ENCODE data around the gene ALDH3A1. TPM values are rescaled to one million over a fixed set of nuclear protein-coding genes. Genes with fewer than 3 reads are reported as not detected.

The ALDH3A1 gene
- total and polyA plus RNA-seq, 2 donors (not counting 3 experiments of a cell fraction or from before 2014, with no cell fraction given), result 0.11 to 1.2 TPM

DNA sequence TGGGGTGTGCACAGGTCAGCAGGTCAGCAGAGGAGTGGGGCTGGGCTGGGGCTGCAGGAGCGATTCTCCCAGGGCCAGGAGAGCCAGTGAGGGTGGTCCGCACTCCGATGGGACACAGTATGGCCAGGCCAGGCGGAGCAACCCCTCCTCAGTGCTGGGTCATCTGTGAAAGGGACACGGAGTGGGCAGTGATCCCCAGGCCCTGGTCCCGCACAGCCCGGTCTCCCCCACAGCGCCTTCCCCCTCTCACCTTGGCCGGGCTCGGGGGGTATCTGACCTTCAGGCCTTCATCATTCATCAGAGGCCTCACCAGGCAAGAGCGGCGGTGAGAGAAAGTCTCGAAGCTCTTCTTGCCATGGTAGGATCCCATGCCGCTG is 10.0 kb downstream of the ALDH3A1 start:
- dilution Hi-C loops (cut with MboI; ENCODE audit: extremely low pct_ligation_motif_present, low sequenced_read_pairs) (no loop called here), intact Hi-C loops (cut with micrococcal nuclease) (no loop called here)
- H3K27ac ChIP-seq (ENCODE audit: insufficient read depth, low read depth, low read length), result no peak overlapping the region
- H3K9ac ChIP-seq (replicated peaks; ENCODE audit: extremely low read depth, insufficient read depth, low read length), result no peak overlapping the region
- no peaks in the 10 kb centered on the region for H3K4me1 ChIP-seq (ENCODE audit: control insufficient read depth, extremely low read depth, insufficient read depth, low read length)
- H3K9me1 ChIP-seq (replicated peaks; ENCODE audit: control insufficient read depth, extremely low read depth, insufficient read depth, low read length), result no peaks in the 10 kb centered on the region
- H3K79me2 ChIP-seq (ENCODE audit: control insufficient read depth, insufficient read depth, low read length), result no peaks in the 10 kb centered on the region
- DNase-seq (ENCODE audit: low read depth, low spot score) (no peak), FAIRE-seq (no peak)
- H3K9me3 ChIP-seq (replicated peaks; ENCODE audit: control insufficient read depth, insufficient read depth, low read length), result no peaks in the 10 kb centered on the region
- H3K27me3 ChIP-seq (ENCODE audit: control insufficient read depth in 2 of 2, insufficient read depth in 2 of 2, low read length in 2 of 2), result no peaks in the 10 kb centered on the region
- no peak overlapping the region for H3K4me2 ChIP-seq (ENCODE audit: insufficient read depth, low read length)
- no peak for TF ChIP-seq EZH2 (IDR thresholded peaks at IDR 0.05; ENCODE audit: borderline replicate concordance, low read depth, low read length, severe bottlenecking)
- H2AFZ ChIP-seq (ENCODE audit: low read depth, low read length), result no peak overlapping the region
- H3K36me3 ChIP-seq (ENCODE audit: control insufficient read depth in 2 of 2, extremely low read depth in 1 of 2, insufficient read depth in 2 of 2, low read length in 2 of 2), result no peaks in the 10 kb centered on the region
- no peak overlapping the region for H3K4me3 ChIP-seq (replicated peaks in 1 of 3; ENCODE audit: insufficient read depth in 1 of 3, low read depth in 1 of 3, low read length in 3 of 3)
- ChIA-PET CTCF (interaction anchor here (2.0 kb wide), 1 partner anchor 27 kb away, joined by 4 read pairs; no protein-coding TSS in a partner anchor), POLR2A (no interaction called here)
- H4K20me1 ChIP-seq (replicated peaks; ENCODE audit: control insufficient read depth, extremely low read depth, insufficient read depth, low read length), result no peaks in the 10 kb centered on the region
- BruUV-seq (replicated peaks), result no TSS peak

DNA sequence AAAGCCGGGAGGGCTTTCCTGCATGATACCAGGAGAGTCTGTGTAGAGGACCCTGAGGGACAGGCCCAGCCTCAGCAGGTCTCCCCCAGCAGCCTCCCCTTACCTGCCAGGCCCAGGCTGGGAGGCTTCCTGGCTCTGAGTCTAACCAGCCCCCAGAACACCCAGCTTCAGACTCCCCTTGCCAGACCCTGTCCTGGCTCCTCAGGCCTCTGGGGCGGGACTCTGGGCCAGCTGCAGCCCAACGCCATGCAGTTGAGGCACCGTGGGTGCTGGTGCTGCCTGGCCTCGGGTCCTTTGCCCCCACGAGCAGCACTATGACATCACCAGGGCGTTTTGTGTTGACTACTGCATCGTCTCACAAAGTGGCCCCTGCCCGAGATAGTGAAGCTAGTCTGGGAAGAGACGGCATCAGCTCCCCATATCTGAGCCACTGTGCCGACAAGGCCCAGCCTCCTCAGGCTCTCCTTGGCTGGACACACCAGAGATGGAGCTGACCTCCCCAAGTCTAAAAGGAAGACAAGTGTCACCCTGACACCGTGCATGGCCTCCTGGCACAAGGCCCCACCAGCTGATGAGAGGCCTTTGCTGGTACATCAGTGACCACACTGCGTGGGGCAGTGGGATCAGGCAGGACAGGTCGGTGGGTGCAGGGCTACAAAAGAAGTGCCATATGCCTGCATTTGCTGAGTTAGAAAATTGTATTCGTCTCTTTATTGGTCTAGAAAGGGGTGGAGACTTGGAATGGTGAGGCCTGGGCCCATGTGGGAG is 10.6 kb downstream of the ALDH3A1 start:
- H3K9ac ChIP-seq (replicated peaks; ENCODE audit: extremely low read depth, insufficient read depth, low read length), result no peak overlapping the region
- no peak overlapping the region for H3K27ac ChIP-seq (ENCODE audit: insufficient read depth, low read depth, low read length)
- H2AFZ ChIP-seq (ENCODE audit: low read depth, low read length), result no peak overlapping the region
- H3K4me1 ChIP-seq (ENCODE audit: control insufficient read depth, extremely low read depth, insufficient read depth, low read length), result no peaks in the 10 kb centered on the region
- no peaks in the 10 kb centered on the region for H3K9me1 ChIP-seq (replicated peaks; ENCODE audit: control insufficient read depth, extremely low read depth, insufficient read depth, low read length)
- CTCF ChIA-PET, result interaction anchor here (2.0 kb wide), 1 partner anchor 28 kb away, joined by 4 read pairs; no protein-coding TSS in a partner anchor
- no peaks in the 10 kb centered on the region for H3K36me3 ChIP-seq (ENCODE audit: control insufficient read depth in 2 of 2, extremely low read depth in 1 of 2, insufficient read depth in 2 of 2, low read length in 2 of 2)
- no TSS peak for BruUV-seq (replicated peaks)
- no peaks in the 10 kb centered on the region for H3K9me3 ChIP-seq (replicated peaks; ENCODE audit: control insufficient read depth, insufficient read depth, low read length)
- TF ChIP-seq, protein P1, sequence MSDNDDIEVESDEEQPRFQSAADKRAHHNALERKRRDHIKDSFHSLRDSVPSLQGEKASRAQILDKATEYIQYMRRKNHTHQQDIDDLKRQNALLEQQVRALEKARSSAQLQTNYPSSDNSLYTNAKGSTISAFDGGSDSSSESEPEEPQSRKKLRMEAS (IDR thresholded peaks at IDR 0.05; ENCODE audit: insufficient read depth, insufficient read length), result no peak
- no peak for TF ChIP-seq POLR2AphosphoS5 (IDR thresholded peaks at IDR 0.05; ENCODE audit: insufficient read depth, low read depth, low read length)
- H3K27me3 ChIP-seq (ENCODE audit: control insufficient read depth in 2 of 2, insufficient read depth in 2 of 2, low read length in 2 of 2), result no peaks in the 10 kb centered on the region
- POLR2A ChIA-PET, result no interaction called here
- H3K4me2 ChIP-seq (ENCODE audit: insufficient read depth, low read length), result no peak overlapping the region
- no peaks in the 10 kb centered on the region for H3K79me2 ChIP-seq (ENCODE audit: control insufficient read depth, insufficient read depth, low read length)
- intact Hi-C loops (cut with micrococcal nuclease) (no loop called here), dilution Hi-C loops (cut with MboI; ENCODE audit: extremely low pct_ligation_motif_present, low sequenced_read_pairs) (no loop called here)
- H3K4me3 ChIP-seq (replicated peaks in 1 of 3; ENCODE audit: insufficient read depth in 1 of 3, low read depth in 1 of 3, low read length in 3 of 3), result no peak overlapping the region
- H4K20me1 ChIP-seq (replicated peaks; ENCODE audit: control insufficient read depth, extremely low read depth, insufficient read depth, low read length), result no peaks in the 10 kb centered on the region
- FAIRE-seq, result no peak
- no peak for DNase-seq (ENCODE audit: low read depth, low spot score)

All from endothelial cell of umbilical vein (primary cell).